OCI-LY1 (cell line): ENCODE data around the gene DIP2A.

Experiments used
- CTCF ChIP-seq: fragments of 200-600 bp; sonication (generic), shearing (Covaris generic); IDR thresholded peaks from 2 replicates; pipeline ENCODE4 v1.5.1; 2017; ENCODE audit warnings: mild to moderate bottlenecking, antibody characterized with exemption, low read length, moderate library complexity, mixed read lengths
- EZH2 ChIP-seq: fragments of 200-600 bp; sonication (generic), shearing (Covaris generic); IDR thresholded peaks from 2 replicates; pipeline ENCODE4 v1.8.0; 2017; ENCODE audit warnings: borderline replicate concordance, mixed run types, mild to moderate bottlenecking, antibody characterized with exemption, low read length, moderate library complexity, mixed read lengths

GRCh38 chr21:46613391-46613790 is 154.7 kb downstream of the DIP2A start:
- TF ChIP-seq CTCF (no peak), EZH2 (no peak)
